Neural cell (in vitro differentiated cells): Measurements from ENCODE around the gene DEPDC1. TPM values are rescaled to one million over a fixed set of nuclear protein-coding genes. Genes with fewer than 3 reads are reported as not detected.

Experiments
- H2AFZ ChIP-seq: fragments of 200-600, 300-800 bp; sonication (generic), shearing (Covaris generic); 2 replicates; pipeline ENCODE4 v1.6.0; 2014; ENCODE audit warnings: low read depth, mild to moderate bottlenecking, antibody characterized with exemption, low read length, moderate library complexity
- H3F3A ChIP-seq: fragments of 200-600 bp; shearing (Covaris generic); 2 replicates; pipeline ENCODE4 v1.6.1; 2016; ENCODE audit warnings: mild to moderate bottlenecking, moderate library complexity, mixed read lengths, antibody characterized with exemption, low read length; ENCODE audit not compliant: insufficient read depth, poor library complexity, severe bottlenecking
- H3K27ac ChIP-seq: fragments of 200-600, 300-800 bp; sonication (generic), shearing (Covaris generic); 2 replicates; pipeline ENCODE4 v1.5.1; 2014; ENCODE audit warnings: mild to moderate bottlenecking, low read length, moderate library complexity
- H3K27me3 ChIP-seq: fragments of 300-800, 200-600 bp; sonication (generic), shearing (Covaris generic); 2 replicates; pipeline ENCODE4 v1.6.0; 2014; ENCODE audit warnings: mild to moderate bottlenecking, low read depth, low read length, moderate library complexity; ENCODE audit not compliant: insufficient read depth
- H3K36me3 ChIP-seq: fragments of 300-800, 200-600 bp; sonication (generic), shearing (Covaris generic); 2 replicates; pipeline ENCODE4 v1.5.1; 2014; ENCODE audit warnings: mild to moderate bottlenecking, antibody characterized with exemption, low read length, moderate library complexity; ENCODE audit not compliant: insufficient read depth
- H3K4me2 ChIP-seq: fragments of 300-800, 200-600 bp; sonication (generic), shearing (Covaris generic); 2 replicates; pipeline ENCODE4 v1.6.0; 2014; ENCODE audit warnings: mild to moderate bottlenecking, low read length
- H3K4me3 ChIP-seq: fragments of 300-800, 200-600 bp; sonication (generic), shearing (Covaris generic); 2 replicates; pipeline ENCODE4 v1.5.1; 2014; ENCODE audit warnings: mild to moderate bottlenecking, low read length, moderate library complexity
- H3K79me2 ChIP-seq: fragments of 200-600 bp; shearing (Covaris generic); replicated peaks from 2 replicates; pipeline ENCODE4 v1.6.0; 2014; ENCODE audit warnings: mild to moderate bottlenecking, low read length, moderate library complexity; ENCODE audit not compliant: insufficient read depth
- H3K9ac ChIP-seq: fragments of 300-800, 200-600 bp; sonication (generic), shearing (Covaris generic); 2 replicates; pipeline ENCODE4 v1.6.1; 2016; ENCODE audit warnings: mild to moderate bottlenecking, low read length, mixed read lengths
- H3K9me2 ChIP-seq: fragments of 200-600 bp; shearing (Covaris generic); 2 replicates; pipeline ENCODE4 v1.6.1; 2016; ENCODE audit warnings: mild to moderate bottlenecking, low read length, mixed read lengths; ENCODE audit not compliant: insufficient read depth
- H3K9me3 ChIP-seq: fragments of 200-600, 300-800 bp; sonication (generic), shearing (Covaris generic); 2 replicates; pipeline ENCODE4 v1.6.1; 2016; ENCODE audit warnings: mild to moderate bottlenecking, mixed run types, low read length, moderate library complexity, mixed read lengths
- H4K20me1 ChIP-seq: fragments of 200-600 bp; shearing (Covaris generic); 2 replicates; pipeline ENCODE4 v1.6.1; 2016; ENCODE audit warnings: mild to moderate bottlenecking, mixed run types; ENCODE audit not compliant: insufficient read depth
- CTCF ChIP-seq: fragments of 450-650 bp; IDR thresholded peaks from 2 replicates; pipeline ENCODE4 v1.5.1; 2014; ENCODE audit warnings: antibody characterized with exemption, mild to moderate bottlenecking, moderate library complexity; ENCODE audit not compliant: poor library complexity, severe bottlenecking
- EP300 ChIP-seq: fragments of 450-650 bp; conservative IDR thresholded peaks from 2 replicates; pipeline ENCODE4 v1.6.1; 2014; ENCODE audit warnings: antibody characterized with exemption, mild to moderate bottlenecking, moderate library complexity; ENCODE audit not compliant: poor library complexity, severe bottlenecking
- EZH2 ChIP-seq: fragments of 200-600, 300-800 bp; shearing (Covaris generic), sonication (generic); IDR thresholded peaks from 2 replicates; pipeline ENCODE4 v1.6.1; 2014; ENCODE audit warnings: antibody characterized with exemption, low read length, borderline replicate concordance, mild to moderate bottlenecking; ENCODE audit not compliant: insufficient read depth, poor library complexity, severe bottlenecking
- MXI1 ChIP-seq: fragments of 450-650 bp; conservative IDR thresholded peaks from 2 replicates; pipeline ENCODE4 v1.6.1; 2014; ENCODE audit warnings: antibody characterized with exemption, mild to moderate bottlenecking; ENCODE audit not compliant: poor library complexity, severe bottlenecking
- POLR2AphosphoS5 ChIP-seq: IDR thresholded peaks from 2 replicates; pipeline ENCODE4 v1.6.1; 2012
- RAD21 ChIP-seq: fragments of 450-650 bp; conservative IDR thresholded peaks from 2 replicates; pipeline ENCODE4 v1.6.1; 2014; ENCODE audit warnings: antibody characterized with exemption, mild to moderate bottlenecking, moderate library complexity
- SMC3 ChIP-seq: fragments of 450-650 bp; conservative IDR thresholded peaks from 2 replicates; pipeline ENCODE4 v1.6.1; 2014; ENCODE audit warnings: antibody characterized with exemption, mild to moderate bottlenecking, moderate library complexity; ENCODE audit not compliant: poor library complexity
- TAF1 ChIP-seq: IDR thresholded peaks from 2 replicates; pipeline ENCODE4 v1.6.1; 2012; ENCODE audit warnings: low read depth
- polyA plus RNA-seq: library from polyadenylated mRNA; depleted of rRNA; stranded (reverse); fragments of >200 nt; gene quantifications from 2 replicates; pipeline ENCODE4 v1.2.3, GENCODE V29; 2014
- TF ChIP-seq, protein P1 (sequence below): IDR thresholded peaks from 2 replicates; pipeline ENCODE4 v1.6.1; 2012; ENCODE audit warnings: borderline replicate concordance

The DEPDC1 gene
- polyA plus RNA-seq, 1 donor from 2014 or later: 0.84 TPM

DNA sequence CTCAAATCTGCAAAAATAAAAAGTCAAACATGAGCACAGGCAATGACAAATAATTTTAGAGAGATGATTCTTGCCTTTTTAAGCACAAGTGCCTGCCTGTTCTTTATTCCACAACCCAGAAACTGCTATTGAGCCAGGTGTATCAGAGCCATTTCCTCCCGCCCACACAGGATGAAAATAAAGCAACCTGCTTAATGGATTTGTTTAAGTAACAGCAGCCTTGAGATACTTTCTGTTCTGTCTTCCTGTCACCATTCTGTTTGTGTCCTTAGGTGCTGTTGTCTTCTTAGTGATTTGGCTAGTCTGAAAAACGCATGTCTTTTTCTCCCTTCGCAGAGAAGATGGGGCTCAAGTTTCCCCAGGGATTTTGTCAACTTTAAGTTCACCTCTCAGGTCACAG, 58.6 kb downstream of the DEPDC1 start:
- Histone ChIP-seq H3K27ac (no peak overlapping the region), H3K4me3 (no peak overlapping the region), H3K4me2 (no peak overlapping the region), H3K79me2 (no peaks in the 10 kb centered on the region), H3K9me2 (no peaks in the 10 kb centered on the region), H4K20me1 (no peaks in the 10 kb centered on the region), H3F3A (no peaks in the 10 kb centered on the region), H2AFZ (no peak overlapping the region), H3K9me3 (no peaks in the 10 kb centered on the region), H3K27me3 (no peaks in the 10 kb centered on the region), H3K36me3 (no peaks in the 10 kb centered on the region), H3K9ac (no peak overlapping the region)
- TF ChIP-seq SMC3: no peak
- TF ChIP-seq EP300: no peak

DNA sequence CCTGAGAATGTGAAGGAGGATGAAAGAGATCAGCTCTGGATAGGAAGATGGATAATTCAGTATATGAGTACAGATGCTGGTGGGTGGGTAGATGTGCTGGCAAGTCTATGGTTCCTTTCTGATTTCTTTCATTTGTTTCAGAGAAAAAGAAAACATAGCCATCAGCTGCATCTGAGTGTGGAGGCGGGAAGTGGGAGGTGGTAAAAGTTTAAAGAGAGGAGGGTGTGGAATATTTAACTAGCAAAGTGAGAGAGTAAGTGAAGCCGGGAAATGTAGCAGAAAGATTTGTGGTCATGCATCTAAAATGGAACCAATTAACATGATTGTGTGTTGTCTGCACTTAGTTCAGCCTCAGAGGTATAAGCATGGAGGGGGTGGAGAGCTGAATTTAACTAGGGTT, 63.5 kb downstream of the DEPDC1 start:
- no peaks in the 10 kb centered on the region for H3K36me3 ChIP-seq
- H3K27ac ChIP-seq: no peak overlapping the region
- H2AFZ ChIP-seq: no peak overlapping the region
- no peaks in the 10 kb centered on the region for H3K9me3 ChIP-seq
- no peaks in the 10 kb centered on the region for H3K9me2 ChIP-seq
- H4K20me1 ChIP-seq: no peaks in the 10 kb centered on the region
- H3K9ac ChIP-seq: no peak overlapping the region
- no peak for TF ChIP-seq MXI1
- no peak for TF ChIP-seq POLR2AphosphoS5
- no peak for TF ChIP-seq RAD21
- TF ChIP-seq EP300: no peak
- TF ChIP-seq, protein P1, sequence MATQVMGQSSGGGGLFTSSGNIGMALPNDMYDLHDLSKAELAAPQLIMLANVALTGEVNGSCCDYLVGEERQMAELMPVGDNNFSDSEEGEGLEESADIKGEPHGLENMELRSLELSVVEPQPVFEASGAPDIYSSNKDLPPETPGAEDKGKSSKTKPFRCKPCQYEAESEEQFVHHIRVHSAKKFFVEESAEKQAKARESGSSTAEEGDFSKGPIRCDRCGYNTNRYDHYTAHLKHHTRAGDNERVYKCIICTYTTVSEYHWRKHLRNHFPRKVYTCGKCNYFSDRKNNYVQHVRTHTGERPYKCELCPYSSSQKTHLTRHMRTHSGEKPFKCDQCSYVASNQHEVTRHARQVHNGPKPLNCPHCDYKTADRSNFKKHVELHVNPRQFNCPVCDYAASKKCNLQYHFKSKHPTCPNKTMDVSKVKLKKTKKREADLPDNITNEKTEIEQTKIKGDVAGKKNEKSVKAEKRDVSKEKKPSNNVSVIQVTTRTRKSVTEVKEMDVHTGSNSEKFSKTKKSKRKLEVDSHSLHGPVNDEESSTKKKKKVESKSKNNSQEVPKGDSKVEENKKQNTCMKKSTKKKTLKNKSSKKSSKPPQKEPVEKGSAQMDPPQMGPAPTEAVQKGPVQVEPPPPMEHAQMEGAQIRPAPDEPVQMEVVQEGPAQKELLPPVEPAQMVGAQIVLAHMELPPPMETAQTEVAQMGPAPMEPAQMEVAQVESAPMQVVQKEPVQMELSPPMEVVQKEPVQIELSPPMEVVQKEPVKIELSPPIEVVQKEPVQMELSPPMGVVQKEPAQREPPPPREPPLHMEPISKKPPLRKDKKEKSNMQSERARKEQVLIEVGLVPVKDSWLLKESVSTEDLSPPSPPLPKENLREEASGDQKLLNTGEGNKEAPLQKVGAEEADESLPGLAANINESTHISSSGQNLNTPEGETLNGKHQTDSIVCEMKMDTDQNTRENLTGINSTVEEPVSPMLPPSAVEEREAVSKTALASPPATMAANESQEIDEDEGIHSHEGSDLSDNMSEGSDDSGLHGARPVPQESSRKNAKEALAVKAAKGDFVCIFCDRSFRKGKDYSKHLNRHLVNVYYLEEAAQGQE: no peak
- TF ChIP-seq EZH2: no peak
- no peak for TF ChIP-seq SMC3
- TF ChIP-seq CTCF: no peak
- TF ChIP-seq TAF1: no peak
- H3K27me3 ChIP-seq: no peaks in the 10 kb centered on the region
- H3F3A ChIP-seq: no peaks in the 10 kb centered on the region
- no peak overlapping the region for H3K4me2 ChIP-seq
- no peaks in the 10 kb centered on the region for H3K79me2 ChIP-seq
- H3K4me3 ChIP-seq: no peak overlapping the region

GRCh38 chr1:68431076-68431475, 65.8 kb downstream of the DEPDC1 start:
- no peak overlapping the region for H3K27ac ChIP-seq
- H3K79me2 ChIP-seq: no peaks in the 10 kb centered on the region
- no peak overlapping the region for H3K9ac ChIP-seq
- no peak overlapping the region for H2AFZ ChIP-seq
- no peaks in the 10 kb centered on the region for H3K36me3 ChIP-seq
- H4K20me1 ChIP-seq: no peaks in the 10 kb centered on the region
- no peaks in the 10 kb centered on the region for H3F3A ChIP-seq
- no peaks in the 10 kb centered on the region for H3K9me2 ChIP-seq
- H3K4me2 ChIP-seq: no peak overlapping the region
- H3K27me3 ChIP-seq: no peaks in the 10 kb centered on the region
- TF ChIP-seq RAD21 (no peak), CTCF (no peak), TAF1 (no peak), EP300 (no peak), SMC3 (no peak), EZH2 (no peak), POLR2AphosphoS5 (no peak), MXI1 (no peak)
- TF ChIP-seq, protein P1: no peak
- H3K4me3 ChIP-seq: no peak overlapping the region
- H3K9me3 ChIP-seq: no peaks in the 10 kb centered on the region
